ENCODE results near the gene IFNE. TPM values are rescaled to one million over a fixed set of nuclear protein-coding genes. Genes with fewer than 3 reads are reported as not detected.

The IFNE gene
- total RNA-seq, result not detected in 2 replicates

GRCh38 chr9:21482213-21482612 lies at the start of gene IFNE:
Gene IFNE, minus strand, starts transcription at chr9:21482313. Its CDS starts 619 bp downstream, at chr9:21481694.

GRCh38 chr9:21440139-21440538 lies 42.0 kb downstream of the IFNE start, which contains the start of gene IFNA1:
Gene IFNA1, plus strand, starts transcription at chr9:21440439. Its CDS starts 69 bp downstream, at chr9:21440508.

Other genes starting within 250 kb of the IFNE start
- not detected in 2 replicates for gene IFNA14, start 242.3 kb downstream of the IFNE start, total RNA-seq
- not detected in 2 replicates for gene IFNA5, start 177.0 kb downstream of the IFNE start, total RNA-seq
- 24.2 and 25.9 TPM in 2 replicates for gene KLHL9, start 146.9 kb downstream of the IFNE start, total RNA-seq
- gene IFNA6, start 131.4 kb downstream of the IFNE start, total RNA-seq, result not detected in 2 replicates
- not detected in 2 replicates for gene IFNA13, start 114.3 kb downstream of the IFNE start, total RNA-seq
- gene IFNA2, start 96.9 kb downstream of the IFNE start, total RNA-seq, result not detected in 2 replicates
- gene IFNA8, start 73.2 kb downstream of the IFNE start, total RNA-seq, result not detected in 2 replicates
- not detected in 2 replicates for gene IFNA1, start 41.9 kb downstream of the IFNE start, total RNA-seq